Gastroesophageal sphincter (tissue), 4 donors: ENCODE measurements around the gene DSPP. TPM values are rescaled to one million over a fixed set of nuclear protein-coding genes. Genes with fewer than 3 reads are reported as not detected.

ENCODE experiments used
- ATAC-seq: fragments of 150-250 bp; one replicate; pipeline ENCODE4 v1.9.1; 2016; ENCODE audit warnings: mild to moderate bottlenecking, moderate library complexity
- H3K27ac ChIP-seq, 4 donors: fragments of 200-600 bp; sonication (generic) in 3 of 4; 1 replicate in 3 of 4; 2 replicates in 1 of 4; pipeline ENCODE4 v1.5.1; 2016 to 2019
- H3K27me3 ChIP-seq: fragments of 200-600 bp; sonication (generic); one replicate; pipeline ENCODE4 v1.5.1; 2019
- H3K36me3 ChIP-seq, 2 donors: fragments of 200-600 bp; sonication (generic); one replicate each; pipeline ENCODE4 v1.5.1; 2019; ENCODE audit warnings: control low read depth in 1 of 2
- H3K4me1 ChIP-seq, 3 donors: fragments of 200-600 bp; sonication (generic); 1 replicate in 2 of 3; 2 replicates in 1 of 3; pipeline ENCODE4 v1.5.1; 2016 to 2019; ENCODE audit warnings: control low read depth in 2 of 3
- H3K4me3 ChIP-seq, 2 donors: fragments of 200-600 bp; sonication (generic); one replicate each; pipeline ENCODE4 v1.5.1; 2019; ENCODE audit warnings: mild to moderate bottlenecking in 1 of 2, moderate library complexity in 1 of 2
- H3K9me3 ChIP-seq, 3 donors: fragments of 200-600 bp; sonication (generic); one replicate each; pipeline ENCODE4 v1.5.1; 2017 to 2019; ENCODE audit warnings: control low read depth in 2 of 3
- CTCF ChIP-seq, 4 experiments: fragments of 200-600 bp in 2 of 4; fragments of 450-650 bp in 2 of 4; sonication (generic) in 1 of 4; IDR thresholded peaks; one replicate each; pipeline ENCODE4 v1.5.1; 2017 to 2019; ENCODE audit warnings: antibody characterized with exemption in 4 of 4, mild to moderate bottlenecking in 2 of 4, moderate library complexity in 2 of 4
- EP300 ChIP-seq: sonication (generic); formaldehyde crosslinking; IDR thresholded peaks from one replicate; pipeline ENCODE4 v1.6.1; 2017; ENCODE audit warnings: antibody characterized with exemption, mild to moderate bottlenecking
- POLR2A ChIP-seq, 2 donors: fragments of 450-650 bp; IDR thresholded peaks; one replicate each; pipeline ENCODE4 v1.6.1; 2017; ENCODE audit warnings: antibody characterized with exemption in 2 of 2, mild to moderate bottlenecking in 2 of 2, moderate library complexity in 1 of 2
- POLR2AphosphoS5 ChIP-seq: sonication (generic); formaldehyde crosslinking; IDR thresholded peaks from one replicate; pipeline ENCODE4 v1.6.1; 2017; ENCODE audit warnings: antibody characterized with exemption
- WGBS, 2 donors: methylation state at CpG; one replicate each; pipeline ENCODE4 v1.1.5; 2018; ENCODE audit warnings: low coverage in 1 of 2; 5-methylcytosine and 5-hydroxymethylcytosine counted together
- total RNA-seq, 4 donors: library from RNA; depleted of rRNA; stranded (reverse); fragments of >200 nt; gene quantifications; one replicate each; pipeline ENCODE4 v1.1.0, GENCODE V29; 2016

The DSPP gene
- total RNA-seq = not detected

- no peak for ATAC-seq
- no peaks in the 10 kb centered on the region for H3K9me3 ChIP-seq
- H3K36me3 ChIP-seq = no peaks in the 10 kb centered on the region
- no peaks in the 10 kb centered on the region for H3K4me1 ChIP-seq
- H3K27me3 ChIP-seq = no peaks in the 10 kb centered on the region
- WGBS, 2 donors = 89 to 90% methylated on average over 4 of the region's 4 CpGs
- TF ChIP-seq CTCF (IDR thresholded peaks at IDR 0.05) (no peak), POLR2A (IDR thresholded peaks at IDR 0.05) (no peak), EP300 (no peak), POLR2AphosphoS5 (no peak)
- no peak within 1 kb of the TSS for H3K4me3 ChIP-seq
- H3K27ac ChIP-seq = no peak within 1 kb of the TSS
Measured at GRCh38 chr4:87608229-87608628, at the start of gene DSPP. Gene DSPP, plus strand, starts transcription at chr4:87608529. Its CDS starts 2,380 bp downstream, at chr4:87610909.

DNA sequence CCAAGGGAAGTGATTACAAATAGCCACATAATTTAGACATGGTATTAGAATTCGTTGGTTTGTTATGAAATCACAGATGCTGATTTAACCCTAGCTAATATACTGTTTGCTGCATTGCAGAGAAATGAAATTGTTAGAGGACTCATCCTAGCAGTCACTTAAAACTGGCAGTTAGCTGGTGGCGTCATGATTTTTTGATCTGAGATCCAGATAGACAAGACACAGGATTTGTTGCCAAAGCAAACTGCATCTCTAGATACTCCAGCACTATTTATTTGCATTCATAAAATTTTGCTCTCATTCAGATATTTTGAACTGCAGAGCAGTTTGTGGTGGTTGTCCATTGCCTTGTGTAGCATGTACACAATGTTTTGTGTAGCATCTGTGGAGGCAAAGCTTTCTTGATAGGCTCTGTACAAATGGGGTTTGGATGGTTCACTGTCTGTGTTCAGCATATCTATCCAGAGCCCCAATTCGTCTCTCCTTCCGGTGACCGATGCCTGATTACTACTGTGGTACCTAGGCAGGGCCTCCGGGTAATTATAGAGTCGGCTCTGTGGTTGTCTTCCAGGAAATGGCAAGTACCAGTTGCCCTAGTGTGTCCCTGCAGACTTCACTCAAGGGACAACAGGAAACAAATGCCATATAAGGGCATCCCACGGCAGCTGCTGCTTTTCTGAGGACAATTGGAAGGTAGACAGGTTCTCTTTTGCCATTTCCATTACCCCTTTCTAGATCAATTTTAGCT is 49.1 kb upstream of the DSPP start:
- WGBS, 2 donors = 44 to 82% methylated on average over 6 to 8 of the region's 8 CpGs
- TF ChIP-seq POLR2AphosphoS5 = no peak
- no peak for TF ChIP-seq EP300
- no peak for TF ChIP-seq CTCF (IDR thresholded peaks at IDR 0.05)
- TF ChIP-seq POLR2A (IDR thresholded peaks at IDR 0.05) = no peak
- H3K4me3 ChIP-seq = no peak overlapping the region

DNA sequence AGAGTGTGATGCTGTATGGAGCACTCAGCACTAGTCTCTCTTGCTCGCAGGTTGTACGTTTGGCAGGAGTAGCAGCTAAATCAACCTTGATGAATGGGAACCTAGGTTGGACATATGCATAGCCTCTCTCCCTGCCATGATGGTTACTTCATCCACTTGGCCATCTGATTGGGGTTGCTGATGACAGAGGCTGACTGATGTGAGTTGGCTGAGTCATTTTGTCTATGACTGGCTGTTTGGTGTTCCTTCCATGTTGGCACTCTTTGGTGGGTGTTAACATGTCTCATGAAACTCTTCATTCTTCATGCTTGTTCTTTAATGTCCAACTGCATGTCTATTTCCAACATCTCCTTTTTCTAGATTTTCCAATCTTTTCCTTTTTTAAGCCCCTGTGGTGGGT is 47.5 kb upstream of the DSPP start:
- TF ChIP-seq POLR2A (IDR thresholded peaks at IDR 0.05) (no peak), CTCF (IDR thresholded peaks at IDR 0.05) (no peak), POLR2AphosphoS5 (no peak), EP300 (no peak)
- peaks cover 0 to 3% (median 0%) of the 10 kb centered on the region in 3 donors for H3K4me1 ChIP-seq
- ATAC-seq = no peak
- H3K27ac ChIP-seq = no peak overlapping the region
- 100% methylated on average over 2 of the region's 2 CpGs for WGBS, 2 donors
- no peaks in the 10 kb centered on the region for H3K36me3 ChIP-seq
- no peak overlapping the region for H3K4me3 ChIP-seq
- no peaks in the 10 kb centered on the region for H3K27me3 ChIP-seq
- no peaks in the 10 kb centered on the region for H3K9me3 ChIP-seq

More for the DNA sequence above, 49.1 kb upstream of the DSPP start:
- H3K36me3 ChIP-seq = no peaks in the 10 kb centered on the region
- peaks cover 0 to 8% (median 0%) of the 10 kb centered on the region in 3 donors for H3K4me1 ChIP-seq
- no peak overlapping the region for H3K27ac ChIP-seq
- ATAC-seq = peak; percentile 48
- no peaks in the 10 kb centered on the region for H3K27me3 ChIP-seq
- no peaks in the 10 kb centered on the region for H3K9me3 ChIP-seq

- no peak for ATAC-seq
- no peaks in the 10 kb centered on the region for H3K27me3 ChIP-seq
- H3K27ac ChIP-seq = no peak overlapping the region
- H3K4me3 ChIP-seq = no peak overlapping the region
- H3K36me3 ChIP-seq = no peaks in the 10 kb centered on the region
- peaks cover 0 to 8% (median 0%) of the 10 kb centered on the region in 3 donors for H3K4me1 ChIP-seq
- no peaks in the 10 kb centered on the region for H3K9me3 ChIP-seq
- TF ChIP-seq POLR2AphosphoS5 = no peak
- no peak for TF ChIP-seq POLR2A (IDR thresholded peaks at IDR 0.05)
- no peak for TF ChIP-seq EP300
- TF ChIP-seq CTCF (IDR thresholded peaks at IDR 0.05) = no peak
- 87 to 100% methylated on average over 1 to 4 of the region's 4 CpGs for WGBS, 2 donors
Measured at GRCh38 chr4:87565746-87566145, 42.6 kb upstream of the DSPP start.

GRCh38 chr4:87566276-87566675 is 42.1 kb upstream of the DSPP start:
- WGBS, 2 donors = 58 to 64% methylated on average over 2 of the region's 2 CpGs

More at GRCh38 chr4:87566276-87566675, 42.1 kb upstream of the DSPP start:
- H3K4me3 ChIP-seq = no peak overlapping the region
- H3K9me3 ChIP-seq = no peaks in the 10 kb centered on the region
- H3K27ac ChIP-seq = no peak overlapping the region
- ATAC-seq = no peak
- TF ChIP-seq EP300 = no peak
- TF ChIP-seq POLR2A (IDR thresholded peaks at IDR 0.05) = no peak
- no peak for TF ChIP-seq POLR2AphosphoS5
- no peak for TF ChIP-seq CTCF (IDR thresholded peaks at IDR 0.05)
- H3K36me3 ChIP-seq = no peaks in the 10 kb centered on the region
- peaks cover 0 to 8% (median 0%) of the 10 kb centered on the region in 3 donors for H3K4me1 ChIP-seq
- no peaks in the 10 kb centered on the region for H3K27me3 ChIP-seq
